GM13976 (cell line): ENCODE measurements around the gene MS4A18.

Experiments
- DNase-seq: peaks from one replicate; pipeline ENCODE4 v3.0.0; 2012; ENCODE audit warnings: low spot score
- in situ Hi-C: fragments of 300-500 bp; cut with MboI; formaldehyde crosslinking; loops from one replicate; pipeline ENCODE4 v1.12.0; 2022; ENCODE audit warnings: low sequenced_read_pairs, mixed read lengths, inconsistent platforms; ENCODE audit not compliant: unreplicated experiment
- TF ChIP-seq, protein P1 (sequence below): IDR thresholded peaks from 2 replicates; pipeline ENCODE4 v1.5.1; 2012; ENCODE audit warnings: borderline replicate concordance, mild to moderate bottlenecking; ENCODE audit not compliant: insufficient read depth; ENCODE audit errors: extremely low read depth, missing control alignments, control extremely low read depth

The MS4A18 gene

GRCh38 chr11:60700689-60701468 is 23.6 kb upstream of the MS4A18 start:
- TF ChIP-seq, protein P1, sequence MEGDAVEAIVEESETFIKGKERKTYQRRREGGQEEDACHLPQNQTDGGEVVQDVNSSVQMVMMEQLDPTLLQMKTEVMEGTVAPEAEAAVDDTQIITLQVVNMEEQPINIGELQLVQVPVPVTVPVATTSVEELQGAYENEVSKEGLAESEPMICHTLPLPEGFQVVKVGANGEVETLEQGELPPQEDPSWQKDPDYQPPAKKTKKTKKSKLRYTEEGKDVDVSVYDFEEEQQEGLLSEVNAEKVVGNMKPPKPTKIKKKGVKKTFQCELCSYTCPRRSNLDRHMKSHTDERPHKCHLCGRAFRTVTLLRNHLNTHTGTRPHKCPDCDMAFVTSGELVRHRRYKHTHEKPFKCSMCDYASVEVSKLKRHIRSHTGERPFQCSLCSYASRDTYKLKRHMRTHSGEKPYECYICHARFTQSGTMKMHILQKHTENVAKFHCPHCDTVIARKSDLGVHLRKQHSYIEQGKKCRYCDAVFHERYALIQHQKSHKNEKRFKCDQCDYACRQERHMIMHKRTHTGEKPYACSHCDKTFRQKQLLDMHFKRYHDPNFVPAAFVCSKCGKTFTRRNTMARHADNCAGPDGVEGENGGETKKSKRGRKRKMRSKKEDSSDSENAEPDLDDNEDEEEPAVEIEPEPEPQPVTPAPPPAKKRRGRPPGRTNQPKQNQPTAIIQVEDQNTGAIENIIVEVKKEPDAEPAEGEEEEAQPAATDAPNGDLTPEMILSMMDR: peak; percentile 38
- in situ Hi-C loops: no loop called here
- DNase-seq: peak; percentile 49

DNA sequence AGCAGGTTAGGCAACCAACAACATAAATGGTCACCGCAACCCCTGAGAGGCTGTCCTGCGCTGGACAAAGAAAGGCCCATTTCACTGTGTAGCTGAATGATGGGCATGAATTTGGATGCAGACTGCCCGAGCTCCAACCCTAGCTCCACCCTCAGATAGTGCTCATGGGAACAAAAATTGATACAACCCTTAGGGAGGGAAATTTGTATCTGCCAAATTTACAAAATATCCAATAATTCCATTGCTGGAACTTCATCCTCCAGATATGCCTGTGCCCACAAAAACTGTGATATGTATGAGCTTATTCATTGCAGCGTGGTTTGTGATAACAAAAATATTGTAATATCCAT is 23.1 kb upstream of the MS4A18 start:
- TF ChIP-seq, protein P1: no peak
- DNase-seq: no peak
- in situ Hi-C loops: no loop called here

DNA sequence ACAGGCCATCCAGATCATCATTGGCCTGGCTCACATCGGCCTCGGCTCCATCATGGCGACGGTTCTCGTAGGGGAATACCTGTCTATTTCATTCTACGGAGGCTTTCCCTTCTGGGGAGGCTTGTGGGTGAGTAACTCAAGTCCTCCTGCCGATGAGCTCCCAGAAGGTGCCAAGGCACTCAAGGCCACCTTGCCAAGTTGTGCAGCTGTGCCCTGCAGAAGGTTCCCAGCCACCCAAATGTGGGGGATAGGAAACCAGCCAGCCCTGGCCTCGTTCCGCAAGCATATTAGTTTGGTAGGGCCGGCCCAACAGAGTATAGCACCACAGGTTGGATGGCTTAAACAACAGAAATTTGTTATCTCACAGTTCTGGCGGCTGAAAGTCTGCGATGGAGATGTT is 21.1 kb upstream of the MS4A18 start:
- in situ Hi-C loops: no loop called here
- DNase-seq: no peak
- TF ChIP-seq, protein P1: no peak

DNA sequence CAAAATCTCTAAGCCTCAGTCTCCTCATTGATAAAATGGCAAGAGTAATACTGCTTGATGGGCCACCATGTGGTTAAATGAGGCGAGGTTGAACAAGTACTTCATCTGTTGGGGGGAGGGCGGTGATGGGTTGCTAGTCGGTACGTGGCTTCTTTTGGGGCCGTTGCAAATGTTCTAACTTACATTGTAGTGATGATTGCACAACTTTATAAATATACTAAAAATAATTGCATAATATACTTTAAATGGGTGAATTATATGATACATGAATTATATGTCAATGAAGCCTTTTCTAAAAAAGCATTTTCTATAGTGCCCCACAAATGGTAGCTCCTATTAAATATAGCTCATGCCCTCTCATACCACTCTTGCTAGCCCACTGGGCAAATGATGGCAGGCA is 18.6 kb upstream of the MS4A18 start:
- no peak for DNase-seq
- in situ Hi-C loops: no loop called here

GRCh38 chr11:60706931-60707330 is 17.6 kb upstream of the MS4A18 start:
- TF ChIP-seq, protein P1: no peak
- in situ Hi-C loops: no loop called here
- no peak for DNase-seq

More for the DNA sequence above, 18.6 kb upstream of the MS4A18 start:
- TF ChIP-seq, protein P1: no peak

DNA sequence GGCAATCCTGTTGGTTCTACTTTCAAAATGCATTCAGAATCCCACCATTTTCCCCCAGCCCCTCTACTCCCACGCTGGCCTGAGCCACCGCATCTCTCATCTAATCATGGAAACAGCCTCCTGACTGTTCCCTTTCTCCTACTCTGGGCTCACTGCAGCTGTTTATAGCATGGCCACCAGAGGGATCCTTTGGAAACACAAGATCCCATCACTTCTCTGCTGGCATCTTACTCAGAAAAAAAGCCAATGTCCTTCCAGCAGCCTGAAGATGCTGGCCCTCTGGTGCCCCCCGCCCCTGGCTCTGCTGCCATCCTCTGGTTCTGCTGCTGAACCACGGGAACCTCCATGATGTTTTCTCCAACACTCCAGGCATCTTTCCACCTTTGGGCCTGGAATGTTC is 14.0 kb upstream of the MS4A18 start:
- TF ChIP-seq, protein P1: no peak
- DNase-seq: no peak
- in situ Hi-C loops: no loop called here
